Activated T-cell treated with anti-CD3 and anti-CD28 coated beads for 1 hour (primary cell): ENCODE results near the gene ASIC3.

Experiments
- DNase-seq: peaks from one replicate; pipeline ENCODE4 v3.0.0-alpha.2; 2020; ENCODE audit warnings: low read depth

ASIC3 gene

GRCh38 chr7:151056666-151057505 lies 8.6 kb downstream of the ASIC3 start:
- DNase-seq = no peak

GRCh38 chr7:151057506-151057988 lies 9.2 kb downstream of the ASIC3 start, which contains the start of gene CDK5:
CDK5 (minus strand) TSS chr7:151057897; CDS start chr7:151057848, 49 bp downstream.
- DNase-seq = no peak

- peak; percentile 92 for DNase-seq
Measured at GRCh38 chr7:151057989-151058780, 9.9 kb downstream of the ASIC3 start.

- peak; percentile 16 for DNase-seq
Measured at GRCh38 chr7:151058781-151059366, 10.5 kb downstream of the ASIC3 start.

GRCh38 chr7:151059367-151060112 lies 11.2 kb downstream of the ASIC3 start, which contains the start of gene SLC4A2:
SLC4A2 (plus strand) TSS chr7:151059589; CDS start chr7:151061988, 2,399 bp downstream.
- DNase-seq = peak; percentile 61

GRCh38 chr7:151060113-151060415 lies 11.7 kb downstream of the ASIC3 start:
- DNase-seq = no peak

GRCh38 chr7:151060416-151061212 lies 12.3 kb downstream of the ASIC3 start:
- DNase-seq = no peak

GRCh38 chr7:151061213-151062110 lies 13.1 kb downstream of the ASIC3 start:
- no peak for DNase-seq

GRCh38 chr7:151062111-151062398 lies 13.7 kb downstream of the ASIC3 start:
- DNase-seq = no peak

- no peak for DNase-seq
Measured at GRCh38 chr7:151062399-151063211, 14.3 kb downstream of the ASIC3 start.

GRCh38 chr7:151063212-151063561 lies 14.9 kb downstream of the ASIC3 start:
- no peak for DNase-seq

GRCh38 chr7:151064454-151064853 lies 16.1 kb downstream of the ASIC3 start:
- DNase-seq = no peak

- DNase-seq = no peak
Measured at GRCh38 chr7:151064993-151065392, 16.7 kb downstream of the ASIC3 start.

GRCh38 chr7:151065516-151065915 lies 17.2 kb downstream of the ASIC3 start:
- no peak for DNase-seq

GRCh38 chr7:151066273-151066974 lies 18.1 kb downstream of the ASIC3 start:
- no peak for DNase-seq

- no peak for DNase-seq
Measured at GRCh38 chr7:151068069-151068773, 19.9 kb downstream of the ASIC3 start.

GRCh38 chr7:151069841-151070573 lies 21.7 kb downstream of the ASIC3 start:
- no peak for DNase-seq
